ENCODE measurements around the gene PAM. TPM values are rescaled to one million over a fixed set of nuclear protein-coding genes. Genes with fewer than 3 reads are reported as not detected.

Gene PAM
- total RNA-seq, 2 donors from 2014 or later = 69.2 to 124 TPM

DNA sequence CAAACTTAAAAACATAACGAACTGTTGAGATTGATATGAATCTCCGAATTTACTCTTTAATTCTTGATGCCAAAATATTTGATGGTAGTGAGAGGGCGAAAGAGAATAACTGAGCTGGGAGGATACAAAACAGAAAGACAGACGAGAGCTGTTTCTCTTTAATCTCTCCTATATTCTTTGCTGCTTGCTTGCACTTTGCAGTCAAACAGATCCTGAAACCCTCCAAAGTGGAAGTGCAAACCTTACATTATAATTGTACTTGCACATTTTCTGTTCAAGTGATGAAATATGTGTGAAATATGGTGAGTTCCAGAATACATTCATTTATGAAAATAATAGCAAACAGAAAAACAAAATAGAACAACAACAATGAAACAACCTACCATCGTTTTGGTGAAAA is 63.8 kb downstream of the PAM start:
- TF ChIP-seq, protein P1, sequence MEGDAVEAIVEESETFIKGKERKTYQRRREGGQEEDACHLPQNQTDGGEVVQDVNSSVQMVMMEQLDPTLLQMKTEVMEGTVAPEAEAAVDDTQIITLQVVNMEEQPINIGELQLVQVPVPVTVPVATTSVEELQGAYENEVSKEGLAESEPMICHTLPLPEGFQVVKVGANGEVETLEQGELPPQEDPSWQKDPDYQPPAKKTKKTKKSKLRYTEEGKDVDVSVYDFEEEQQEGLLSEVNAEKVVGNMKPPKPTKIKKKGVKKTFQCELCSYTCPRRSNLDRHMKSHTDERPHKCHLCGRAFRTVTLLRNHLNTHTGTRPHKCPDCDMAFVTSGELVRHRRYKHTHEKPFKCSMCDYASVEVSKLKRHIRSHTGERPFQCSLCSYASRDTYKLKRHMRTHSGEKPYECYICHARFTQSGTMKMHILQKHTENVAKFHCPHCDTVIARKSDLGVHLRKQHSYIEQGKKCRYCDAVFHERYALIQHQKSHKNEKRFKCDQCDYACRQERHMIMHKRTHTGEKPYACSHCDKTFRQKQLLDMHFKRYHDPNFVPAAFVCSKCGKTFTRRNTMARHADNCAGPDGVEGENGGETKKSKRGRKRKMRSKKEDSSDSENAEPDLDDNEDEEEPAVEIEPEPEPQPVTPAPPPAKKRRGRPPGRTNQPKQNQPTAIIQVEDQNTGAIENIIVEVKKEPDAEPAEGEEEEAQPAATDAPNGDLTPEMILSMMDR (IDR thresholded peaks at IDR 0.05) = no peak
- DNase-seq = no peak
- no peak overlapping the region for H3K4me3 ChIP-seq
- no peak overlapping the region for H3K27ac ChIP-seq
- no peak overlapping the region for H3K9ac ChIP-seq (ENCODE audit: low read depth in 2 of 2, low read length in 2 of 2)
- no peaks in the 10 kb centered on the region for H3K4me1 ChIP-seq
- intact Hi-C loops (cut with DNase I) = no loop called here
- no peaks in the 10 kb centered on the region for H3K27me3 ChIP-seq
- no peaks in the 10 kb centered on the region for H3K36me3 ChIP-seq
- H3K9me3 ChIP-seq = no peaks in the 10 kb centered on the region

DNA sequence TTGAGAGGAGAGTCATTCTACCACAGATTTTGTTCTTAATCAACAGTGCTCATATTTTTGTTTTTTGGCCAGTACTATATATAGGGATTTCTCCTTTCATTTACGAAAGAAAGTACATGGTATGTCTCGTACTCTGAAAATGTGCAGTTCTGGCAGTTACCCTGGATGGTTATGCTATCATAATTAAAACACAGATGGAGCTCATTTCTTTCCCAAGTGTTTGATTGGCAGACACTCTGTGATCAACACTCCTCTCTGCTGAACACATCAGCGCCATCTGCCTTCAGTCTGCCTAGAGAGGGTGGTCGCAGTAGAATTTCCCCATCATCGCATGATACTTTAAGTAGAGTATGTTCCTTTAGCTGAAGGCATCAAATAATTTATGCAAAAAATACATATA is 64.5 kb downstream of the PAM start:
- H3K9me3 ChIP-seq = no peaks in the 10 kb centered on the region
- H3K4me1 ChIP-seq = no peaks in the 10 kb centered on the region
- TF ChIP-seq, protein P1 (IDR thresholded peaks at IDR 0.05) = no peak
- H3K27me3 ChIP-seq = no peaks in the 10 kb centered on the region
- intact Hi-C loops (cut with DNase I) = no loop called here
- H3K4me3 ChIP-seq = no peak overlapping the region
- no peak overlapping the region for H3K9ac ChIP-seq (ENCODE audit: low read depth in 2 of 2, low read length in 2 of 2)
- DNase-seq = no peak
- H3K27ac ChIP-seq = no peak overlapping the region
- no peaks in the 10 kb centered on the region for H3K36me3 ChIP-seq

DNA sequence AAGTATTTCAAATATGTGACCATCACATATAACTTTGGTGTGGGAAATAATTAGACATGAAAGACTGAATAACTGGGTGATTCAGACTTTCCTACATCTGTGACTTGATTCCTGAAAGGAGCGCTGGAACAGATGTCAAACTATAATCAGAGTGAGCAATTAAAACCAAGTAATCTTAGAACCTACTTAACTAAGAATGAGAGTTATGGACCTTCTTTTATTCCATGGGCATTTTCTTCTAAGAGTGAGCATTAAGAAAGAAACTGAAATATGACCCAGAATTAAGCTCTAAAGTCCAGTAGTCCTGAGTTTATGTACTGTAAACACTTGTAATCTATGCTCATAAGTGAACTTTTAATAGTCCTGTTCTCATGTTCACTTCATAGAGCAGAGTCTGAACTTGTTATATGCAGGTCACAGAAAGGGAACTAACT is 68.4 kb downstream of the PAM start:
- H3K4me3 ChIP-seq = no peak overlapping the region
- intact Hi-C loops (cut with DNase I) = no loop called here
- no peaks in the 10 kb centered on the region for H3K36me3 ChIP-seq
- H3K4me1 ChIP-seq = no peaks in the 10 kb centered on the region
- no peaks in the 10 kb centered on the region for H3K9me3 ChIP-seq
- no peak overlapping the region for H3K9ac ChIP-seq (ENCODE audit: low read depth in 2 of 2, low read length in 2 of 2)
- TF ChIP-seq, protein P1 (IDR thresholded peaks at IDR 0.05) = no peak
- no peak for DNase-seq
- no peaks in the 10 kb centered on the region for H3K27me3 ChIP-seq
- H3K27ac ChIP-seq = no peak overlapping the region

DNA sequence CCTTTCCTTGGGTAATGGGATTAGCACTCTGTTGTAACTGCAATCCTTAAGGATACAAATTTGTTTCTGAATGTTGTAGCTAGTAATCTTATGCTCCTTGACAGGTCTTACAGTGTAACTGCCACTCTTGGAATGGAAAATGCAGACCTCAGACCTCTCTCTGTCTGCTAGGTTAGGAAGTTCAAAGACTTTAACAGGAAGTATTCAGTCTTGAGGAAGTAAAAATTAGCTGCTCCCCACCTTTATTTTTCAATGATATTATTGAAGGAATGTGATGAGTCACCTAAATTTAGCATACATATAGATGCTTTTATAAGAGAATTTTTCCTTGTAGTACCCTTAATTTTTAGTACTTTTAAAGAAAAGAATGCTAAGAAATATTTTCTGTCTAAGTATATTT is 71.5 kb downstream of the PAM start:
- intact Hi-C loops (cut with DNase I) = no loop called here
- no peaks in the 10 kb centered on the region for H3K4me1 ChIP-seq
- H3K27ac ChIP-seq = no peak overlapping the region
- no peaks in the 10 kb centered on the region for H3K27me3 ChIP-seq
- no peak overlapping the region for H3K9ac ChIP-seq (ENCODE audit: low read depth in 2 of 2, low read length in 2 of 2)
- no peak overlapping the region for H3K4me3 ChIP-seq
- no peaks in the 10 kb centered on the region for H3K36me3 ChIP-seq
- DNase-seq = no peak
- TF ChIP-seq, protein P1 (IDR thresholded peaks at IDR 0.05) = no peak
- H3K9me3 ChIP-seq = no peaks in the 10 kb centered on the region

DNA sequence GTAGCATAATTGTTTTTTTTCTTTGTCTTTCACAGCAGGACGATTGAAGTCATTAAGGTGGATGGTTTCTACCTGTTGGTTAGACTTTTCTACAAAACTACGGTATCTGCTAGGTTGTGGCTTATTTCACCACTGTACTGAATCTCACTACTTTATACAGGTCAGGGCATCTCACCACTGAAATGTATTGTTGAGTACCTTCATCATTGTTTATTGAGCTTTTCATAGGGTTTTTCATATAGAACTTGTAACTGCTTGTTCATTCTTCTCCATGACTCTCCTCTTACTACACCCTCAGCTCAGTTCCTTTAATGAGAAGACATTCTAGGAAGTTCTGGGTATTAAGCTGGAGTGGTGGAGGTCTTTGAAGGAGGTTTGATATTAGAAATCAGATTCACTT is 75.1 kb downstream of the PAM start:
- no peaks in the 10 kb centered on the region for H3K9me3 ChIP-seq
- TF ChIP-seq, protein P1 (IDR thresholded peaks at IDR 0.05) = no peak
- no peaks in the 10 kb centered on the region for H3K36me3 ChIP-seq
- no peaks in the 10 kb centered on the region for H3K27me3 ChIP-seq
- no peak overlapping the region for H3K27ac ChIP-seq
- H3K4me1 ChIP-seq = no peaks in the 10 kb centered on the region
- intact Hi-C loops (cut with DNase I) = no loop called here
- no peak overlapping the region for H3K9ac ChIP-seq (ENCODE audit: low read depth in 2 of 2, low read length in 2 of 2)
- no peak overlapping the region for H3K4me3 ChIP-seq
- DNase-seq = no peak

DNA sequence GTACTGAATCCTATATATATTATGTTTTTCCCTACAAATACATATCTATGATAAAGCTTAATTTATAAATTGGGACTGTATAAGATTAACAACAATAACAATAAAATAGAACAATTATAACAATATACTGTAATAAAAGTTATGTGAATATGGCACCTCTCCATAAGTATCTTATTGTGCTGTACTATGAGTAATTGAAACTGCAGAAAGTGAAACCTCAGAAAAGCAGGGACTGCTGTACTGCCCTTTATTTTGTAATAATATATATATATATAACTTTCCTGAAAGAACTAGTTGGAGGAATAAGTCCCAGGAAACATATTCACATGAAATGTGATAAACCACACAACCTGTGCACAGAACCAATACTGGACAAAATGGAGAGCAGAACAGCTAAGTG is 77.3 kb downstream of the PAM start:
- no peaks in the 10 kb centered on the region for H3K9me3 ChIP-seq
- H3K36me3 ChIP-seq = no peaks in the 10 kb centered on the region
- intact Hi-C loops (cut with DNase I) = no loop called here
- TF ChIP-seq, protein P1 (IDR thresholded peaks at IDR 0.05) = no peak
- no peak overlapping the region for H3K4me3 ChIP-seq
- H3K9ac ChIP-seq (ENCODE audit: low read depth in 2 of 2, low read length in 2 of 2) = no peak overlapping the region
- H3K27me3 ChIP-seq = no peaks in the 10 kb centered on the region
- H3K27ac ChIP-seq = no peak overlapping the region
- no peak for DNase-seq
- no peaks in the 10 kb centered on the region for H3K4me1 ChIP-seq

All from colonic mucosa (tissue), 4 donors.